ENCODE data around the gene ERCC6. TPM values are rescaled to one million over a fixed set of nuclear protein-coding genes. Genes with fewer than 3 reads are reported as not detected.

ERCC6 gene
- total and polyA plus RNA-seq, 4 experiments from 2014 or later = 7.3 to 46.7 (median 28.1) TPM

GRCh38 chr10:49516216-49516970, 22.5 kb downstream of the ERCC6 start:
- ChIA-PET POLR2A (ENCODE audit: partially characterized antibody) (no interaction called here), CTCF (ENCODE audit: partially characterized antibody) (interaction anchor here (0.8 to 18.4 kb wide), 4 partner anchors 8 to 859 kb away, joined by 3 to 327 read pairs (median 13); no protein-coding TSS in a partner anchor)
- DNase-seq = no peak
- H3K36me3 ChIP-seq (ENCODE audit: insufficient read depth, low read length) = peaks cover 4% of the 10 kb centered on the region
- Mint-ChIP-seq H3K4me1 (peaks cover 4 to 8% (median 5%) of the 10 kb centered on the region in 4 donors), H3K36me3 (peaks cover 35 to 51% of the 10 kb centered on the region in 2 donors), H3K9me3 (no peaks in the 10 kb centered on the region), H3K27me3 (no peaks in the 10 kb centered on the region), H3K4me3 (no peak overlapping the region), H3K27ac (no peak overlapping the region)
- H3K4me3 ChIP-seq (ENCODE audit: low read length in 2 of 2) = no peak overlapping the region
- no peak overlapping the region for H3K27ac ChIP-seq (ENCODE audit: low read depth, low read length)
- no peaks in the 10 kb centered on the region for H3K27me3 ChIP-seq (ENCODE audit: insufficient read depth, low read length)
- intact Hi-C loops (cut with micrococcal nuclease) = loop anchor here (10.0 kb wide), 2 partner anchors 332 to 1152 kb away; partner anchors contain the start of gene TMEM273
- no peaks in the 10 kb centered on the region for H3K9me3 ChIP-seq (ENCODE audit: control insufficient read depth in 1 of 2, low read length in 2 of 2)
- H3K4me1 ChIP-seq (ENCODE audit: insufficient read depth, low read length) = no peaks in the 10 kb centered on the region

GRCh38 chr10:49512121-49512809, 26.7 kb downstream of the ERCC6 start:
- peak in 4 of 5 donors; percentile 35 to 46 (median 38) for DNase-seq
- H3K4me1 Mint-ChIP-seq = peaks cover 20 to 28% (median 24%) of the 10 kb centered on the region in 4 donors
- H3K36me3 Mint-ChIP-seq = peaks cover 20 to 23% of the 10 kb centered on the region in 2 donors
- H3K27me3 ChIP-seq (ENCODE audit: insufficient read depth, low read length) = no peaks in the 10 kb centered on the region
- H3K4me1 ChIP-seq (ENCODE audit: insufficient read depth, low read length) = peaks cover 21% of the 10 kb centered on the region
- no peaks in the 10 kb centered on the region for H3K36me3 ChIP-seq (ENCODE audit: insufficient read depth, low read length)
- H3K4me3 ChIP-seq (ENCODE audit: low read length in 2 of 2) = no peak overlapping the region
- H3K27ac ChIP-seq (ENCODE audit: low read depth, low read length) = no peak overlapping the region
- no peaks in the 10 kb centered on the region for H3K9me3 Mint-ChIP-seq
- CTCF ChIA-PET (ENCODE audit: partially characterized antibody) = interaction anchor here (0.6 to 18.4 kb wide), 18 partner anchors 7 to 856 kb away, joined by 3 to 327 read pairs (median 6); partner anchors contain the start of gene ERCC6
- H3K27me3 Mint-ChIP-seq = no peaks in the 10 kb centered on the region
- intact Hi-C loops (cut with micrococcal nuclease) = loop anchor here (1.0 to 10.0 kb wide), 3 partner anchors 105 to 1147 kb away; partner anchors contain the start of gene TMEM273
- no peak overlapping the region for H3K4me3 Mint-ChIP-seq
- POLR2A ChIA-PET (ENCODE audit: partially characterized antibody) = no interaction called here
- H3K9me3 ChIP-seq (ENCODE audit: control insufficient read depth in 1 of 2, low read length in 2 of 2) = no peaks in the 10 kb centered on the region
- H3K27ac Mint-ChIP-seq = no peak overlapping the region

GRCh38 chr10:49509771-49510303, 29.1 kb downstream of the ERCC6 start:
- H3K9me3 ChIP-seq (ENCODE audit: control insufficient read depth in 1 of 2, low read length in 2 of 2) = no peaks in the 10 kb centered on the region
- H3K4me3 Mint-ChIP-seq = no peak overlapping the region
- no peak overlapping the region for H3K27ac Mint-ChIP-seq
- ChIA-PET CTCF (ENCODE audit: partially characterized antibody) (interaction anchor here (1.2 to 18.4 kb wide), 9 partner anchors 9 to 852 kb away, joined by 4 to 327 read pairs (median 17); partner anchors contain the start of gene ERCC6), POLR2A (ENCODE audit: partially characterized antibody) (no interaction called here)
- H3K4me3 ChIP-seq (ENCODE audit: low read length in 2 of 2) = no peak overlapping the region
- H3K27ac ChIP-seq (ENCODE audit: low read depth, low read length) = no peak overlapping the region
- no peak for DNase-seq
- intact Hi-C loops (cut with micrococcal nuclease) = loop anchor here (10.0 kb wide), 2 partner anchors 325 to 1145 kb away; partner anchors contain the start of gene TMEM273
- H3K27me3 Mint-ChIP-seq = peaks cover 0 to under 1% of the 10 kb centered on the region in 2 donors
- H3K9me3 Mint-ChIP-seq = no peaks in the 10 kb centered on the region
- H3K4me1 ChIP-seq (ENCODE audit: insufficient read depth, low read length) = peaks cover 25% of the 10 kb centered on the region
- H3K27me3 ChIP-seq (ENCODE audit: insufficient read depth, low read length) = no peaks in the 10 kb centered on the region
- peaks cover 16 to 18% of the 10 kb centered on the region in 2 donors for H3K36me3 Mint-ChIP-seq
- H3K4me1 Mint-ChIP-seq = peaks cover 24 to 36% (median 30%) of the 10 kb centered on the region in 4 donors
- H3K36me3 ChIP-seq (ENCODE audit: insufficient read depth, low read length) = no peaks in the 10 kb centered on the region

- Mint-ChIP-seq H3K27me3 (peaks cover 0 to 1% of the 10 kb centered on the region in 2 donors), H3K9me3 (no peaks in the 10 kb centered on the region), H3K4me1 (peaks cover 24 to 36% (median 30%) of the 10 kb centered on the region in 4 donors), H3K36me3 (peaks cover 14 to 22% of the 10 kb centered on the region in 2 donors), H3K4me3 (peak overlapping the region in 6 of 8 donors; percentile 4 to 78 (median 38)), H3K27ac (peak overlapping the region in 2 of 7 donors; percentile 0 to 45)
- H3K27me3 ChIP-seq (ENCODE audit: insufficient read depth, low read length) = no peaks in the 10 kb centered on the region
- H3K4me3 ChIP-seq (ENCODE audit: low read length in 2 of 2) = no peak overlapping the region
- intact Hi-C loops (cut with micrococcal nuclease) = loop anchor here (1.0 kb wide), 1 partner anchor 11 kb away; no protein-coding TSS in a partner anchor
- DNase-seq = no peak
- H3K9me3 ChIP-seq (ENCODE audit: control insufficient read depth in 1 of 2, low read length in 2 of 2) = no peaks in the 10 kb centered on the region
- H3K27ac ChIP-seq (ENCODE audit: low read depth, low read length) = no peak overlapping the region
- CTCF ChIA-PET (ENCODE audit: partially characterized antibody) = interaction anchor here (1.2 to 18.4 kb wide), 7 partner anchors 11 to 851 kb away, joined by 4 to 327 read pairs (median 17); partner anchors contain the start of gene ERCC6
- POLR2A ChIA-PET (ENCODE audit: partially characterized antibody) = interaction anchor here (1.2 to 1.3 kb wide), 2 partner anchors 10 to 31 kb away, joined by 3 to 5 read pairs; partner anchors contain the start of gene ERCC6
- no peaks in the 10 kb centered on the region for H3K36me3 ChIP-seq (ENCODE audit: insufficient read depth, low read length)
- H3K4me1 ChIP-seq (ENCODE audit: insufficient read depth, low read length) = peaks cover 25% of the 10 kb centered on the region
Observed at GRCh38 chr10:49508654-49509053, 30.3 kb downstream of the ERCC6 start.

GRCh38 chr10:49508249-49508648, 30.7 kb downstream of the ERCC6 start:
- ChIA-PET POLR2A (ENCODE audit: partially characterized antibody) (interaction anchor here (1.2 to 1.3 kb wide), 2 partner anchors 11 to 31 kb away, joined by 3 to 5 read pairs; partner anchors contain the start of gene ERCC6), CTCF (ENCODE audit: partially characterized antibody) (interaction anchor here (1.8 to 18.4 kb wide), 5 partner anchors 11 to 850 kb away, joined by 6 to 327 read pairs (median 17); no protein-coding TSS in a partner anchor)
- H3K27ac Mint-ChIP-seq = peak overlapping the region in 3 of 7 donors; percentile 0 to 49 (median 45)
- no peaks in the 10 kb centered on the region for H3K27me3 ChIP-seq (ENCODE audit: insufficient read depth, low read length)
- H3K36me3 Mint-ChIP-seq = peaks cover 15 to 23% of the 10 kb centered on the region in 2 donors
- DNase-seq = peak; percentile 62 to 70 (median 63)
- intact Hi-C loops (cut with micrococcal nuclease) = loop anchor here (1.0 kb wide), 1 partner anchor 11 kb away; no protein-coding TSS in a partner anchor
- H3K27me3 Mint-ChIP-seq = peaks cover 0 to 1% of the 10 kb centered on the region in 2 donors
- no peaks in the 10 kb centered on the region for H3K9me3 ChIP-seq (ENCODE audit: control insufficient read depth in 1 of 2, low read length in 2 of 2)
- peak overlapping the region in 6 of 8 donors; percentile 4 to 78 (median 38) for H3K4me3 Mint-ChIP-seq
- H3K4me1 ChIP-seq (ENCODE audit: insufficient read depth, low read length) = peaks cover 25% of the 10 kb centered on the region
- H3K9me3 Mint-ChIP-seq = no peaks in the 10 kb centered on the region
- no peaks in the 10 kb centered on the region for H3K36me3 ChIP-seq (ENCODE audit: insufficient read depth, low read length)
- H3K4me3 ChIP-seq (ENCODE audit: low read length in 2 of 2) = no peak overlapping the region
- peaks cover 24 to 36% (median 30%) of the 10 kb centered on the region in 4 donors for H3K4me1 Mint-ChIP-seq
- no peak overlapping the region for H3K27ac ChIP-seq (ENCODE audit: low read depth, low read length)

- no peak for DNase-seq
- Histone ChIP-seq H3K27ac (ENCODE audit: low read depth, low read length) (no peak overlapping the region), H3K4me1 (ENCODE audit: insufficient read depth, low read length) (peaks cover 25% of the 10 kb centered on the region), H3K27me3 (ENCODE audit: insufficient read depth, low read length) (no peaks in the 10 kb centered on the region), H3K9me3 (ENCODE audit: control insufficient read depth in 1 of 2, low read length in 2 of 2) (no peaks in the 10 kb centered on the region), H3K36me3 (ENCODE audit: insufficient read depth, low read length) (no peaks in the 10 kb centered on the region), H3K4me3 (ENCODE audit: low read length in 2 of 2) (no peak overlapping the region)
- Mint-ChIP-seq H3K27ac (no peak overlapping the region), H3K4me3 (no peak overlapping the region), H3K9me3 (no peaks in the 10 kb centered on the region), H3K27me3 (peaks cover 0 to 1% of the 10 kb centered on the region in 2 donors), H3K4me1 (peaks cover 25 to 36% (median 29%) of the 10 kb centered on the region in 4 donors), H3K36me3 (peaks cover 23 to 37% of the 10 kb centered on the region in 2 donors)
- ChIA-PET POLR2A (ENCODE audit: partially characterized antibody) (no interaction called here), CTCF (ENCODE audit: partially characterized antibody) (interaction anchor here (1.3 kb wide), 1 partner anchor 98 kb away, joined by 4 read pairs; no protein-coding TSS in a partner anchor)
- intact Hi-C loops (cut with micrococcal nuclease) = no loop called here
Observed at GRCh38 chr10:49505589-49505988, 33.3 kb downstream of the ERCC6 start.

Data from CD4-positive, alpha-beta memory T cell (primary cell).